Keratinocyte (primary cell): ENCODE data around the gene CADM2. TPM values are rescaled to one million over a fixed set of nuclear protein-coding genes. Genes with fewer than 3 reads are reported as not detected.

Source experiments
- DNase-seq: peaks from one replicate; pipeline ENCODE4 v3.0.0-alpha.2; 2011; ENCODE audit warnings: low read depth, missing footprints, low spot score
- FAIRE-seq: peaks from 2 replicates; lab custom pipeline; 2011; peaks lifted over from hg19 to GRCh38; lab: Jason Lieb, UNC
- H2AFZ ChIP-seq: 2 replicates; pipeline ENCODE4 v1.6.0; 2012; ENCODE audit warnings: low read length, control low read depth, inconsistent platforms; ENCODE audit not compliant: control insufficient read depth
- H3K27ac ChIP-seq: 2 replicates; pipeline ENCODE4 v1.5.1; 2011; ENCODE audit warnings: low read length; ENCODE audit not compliant: control insufficient read depth, insufficient read depth
- H3K27me3 ChIP-seq: 3 replicates; pipeline ENCODE4 v1.6.0; 2011; ENCODE audit warnings: low read length; ENCODE audit not compliant: control insufficient read depth, insufficient read depth; ENCODE audit errors: extremely low read depth
- H3K36me3 ChIP-seq, 2 experiments: 2 replicates in 1 of 2; 3 replicates in 1 of 2; pipeline ENCODE4 v1.5.1; 2011; ENCODE audit warnings: low read length in 2 of 2, mild to moderate bottlenecking in 1 of 2; ENCODE audit not compliant: control insufficient read depth in 2 of 2, insufficient read depth in 2 of 2; ENCODE audit errors: extremely low read depth in 1 of 2
- H3K4me1 ChIP-seq: 3 replicates; pipeline ENCODE4 v1.5.1; 2011; ENCODE audit warnings: low read length; ENCODE audit not compliant: control insufficient read depth, insufficient read depth; ENCODE audit errors: extremely low read depth
- H3K4me2 ChIP-seq: 3 replicates; pipeline ENCODE4 v1.6.0; 2011; ENCODE audit warnings: low read depth, low read length; ENCODE audit not compliant: control insufficient read depth, insufficient read depth; ENCODE audit errors: extremely low read depth
- H3K4me3 ChIP-seq, 3 experiments: fragments of 200-600 bp in 1 of 3; sonication (generic) in 1 of 3; 2 replicates in 2 of 3; 3 replicates in 1 of 3; pipeline ENCODE4 v1.5.1; 2011 to 2016; ENCODE audit warnings: low read length in 3 of 3, mild to moderate bottlenecking in 3 of 3, control low read depth in 2 of 3, inconsistent platforms in 1 of 3, low read depth in 1 of 3, mixed read lengths in 1 of 3, mixed run types in 1 of 3, moderate library complexity in 1 of 3; ENCODE audit not compliant: control insufficient read depth in 2 of 3, insufficient read depth in 2 of 3; ENCODE audit errors: extremely low read depth in 1 of 3
- H3K79me2 ChIP-seq: 2 replicates; pipeline ENCODE4 v1.6.0; 2012; ENCODE audit warnings: low read length; ENCODE audit not compliant: control insufficient read depth, insufficient read depth
- H3K9ac ChIP-seq: 3 replicates; pipeline ENCODE4 v1.6.0; 2011; ENCODE audit warnings: low read length; ENCODE audit not compliant: control insufficient read depth, insufficient read depth; ENCODE audit errors: extremely low read depth
- H3K9me1 ChIP-seq: 3 replicates; pipeline ENCODE4 v1.6.0; 2011; ENCODE audit warnings: low read length; ENCODE audit not compliant: control insufficient read depth, insufficient read depth; ENCODE audit errors: extremely low read depth
- H3K9me3 ChIP-seq: 2 replicates; pipeline ENCODE4 v1.5.1; 2012; ENCODE audit warnings: low read depth, low read length; ENCODE audit not compliant: control insufficient read depth
- H4K20me1 ChIP-seq: 3 replicates; pipeline ENCODE4 v1.6.0; 2011; ENCODE audit warnings: low read length; ENCODE audit not compliant: control insufficient read depth, insufficient read depth; ENCODE audit errors: extremely low read depth
- EZH2 ChIP-seq: IDR thresholded peaks from one replicate; pipeline ENCODE4 v1.6.1; 2012; ENCODE audit warnings: inconsistent platforms, mild to moderate bottlenecking, low read length, moderate library complexity
- dilution Hi-C: fragments of 300-500 bp; cut with MboI; formaldehyde crosslinking; loops from one replicate; pipeline ENCODE4 v1.7.0; 2020; ENCODE audit warnings: low sequenced_read_pairs; ENCODE audit not compliant: extremely low pct_ligation_motif_present
- polyA plus RNA-seq, 5 experiments: library from polyadenylated mRNA; depleted of rRNA in 3 of 5; stranded (reverse) in 3 of 5; stranded (forward) in 1 of 5; unstranded in 1 of 5; fragments of >200 nt; gene quantifications; 1 replicate in 1 of 5; 2 replicates in 3 of 5; 3 replicates in 1 of 5; pipeline versions ENCODE4 v1.2.1 to v1.2.3, GENCODE V29; 2011 to 2012; ENCODE audit warnings: missing spikeins in 2 of 5, low read depth in 1 of 5, low replicate concordance in 1 of 5
- TF ChIP-seq, protein P1 (sequence below), 3 experiments: IDR thresholded peaks in 1 of 3; conservative IDR thresholded peaks in 1 of 3; optimal IDR thresholded peaks in 1 of 3; 2 replicates in 2 of 3; 3 replicates in 1 of 3; pipeline versions ENCODE3 to v1.5.1; 2011; ENCODE audit warnings: low read length in 3 of 3, mild to moderate bottlenecking in 3 of 3, moderate library complexity in 2 of 3, control low read depth in 1 of 3, inconsistent platforms in 1 of 3; ENCODE audit not compliant: insufficient read depth in 2 of 3; ENCODE audit errors: extremely low read depth in 1 of 3

CADM2 gene
- polyA plus RNA-seq, 1 donor (not counting 4 experiments of a cell fraction or from before 2014, with no cell fraction given), result not detected

DNA sequence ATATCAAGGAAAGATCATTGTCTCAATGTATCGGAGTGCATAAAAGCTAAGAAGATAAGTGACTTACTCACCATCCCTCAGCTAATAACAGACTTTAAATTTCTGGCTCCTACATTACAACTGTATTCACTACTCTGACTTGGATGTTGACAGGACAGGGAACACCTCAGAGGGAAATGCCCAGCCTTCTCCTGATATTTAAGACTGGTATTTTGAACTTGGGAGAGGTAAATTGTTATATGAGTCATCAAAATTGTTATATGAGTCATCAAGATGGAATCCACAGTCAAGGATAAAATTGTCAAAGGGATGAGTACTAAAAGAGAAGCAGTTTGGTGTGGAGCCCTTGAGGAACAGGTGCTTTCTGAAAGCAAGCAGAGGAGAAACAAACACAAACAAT lies 1070.8 kb downstream of the CADM2 start:
- no peaks in the 10 kb centered on the region for H3K9me1 ChIP-seq
- dilution Hi-C loops, result no loop called here
- no peaks in the 10 kb centered on the region for H4K20me1 ChIP-seq
- DNase-seq (no peak), FAIRE-seq (no peak)
- no peaks in the 10 kb centered on the region for H3K27me3 ChIP-seq
- no peak for TF ChIP-seq EZH2
- TF ChIP-seq, protein P1, sequence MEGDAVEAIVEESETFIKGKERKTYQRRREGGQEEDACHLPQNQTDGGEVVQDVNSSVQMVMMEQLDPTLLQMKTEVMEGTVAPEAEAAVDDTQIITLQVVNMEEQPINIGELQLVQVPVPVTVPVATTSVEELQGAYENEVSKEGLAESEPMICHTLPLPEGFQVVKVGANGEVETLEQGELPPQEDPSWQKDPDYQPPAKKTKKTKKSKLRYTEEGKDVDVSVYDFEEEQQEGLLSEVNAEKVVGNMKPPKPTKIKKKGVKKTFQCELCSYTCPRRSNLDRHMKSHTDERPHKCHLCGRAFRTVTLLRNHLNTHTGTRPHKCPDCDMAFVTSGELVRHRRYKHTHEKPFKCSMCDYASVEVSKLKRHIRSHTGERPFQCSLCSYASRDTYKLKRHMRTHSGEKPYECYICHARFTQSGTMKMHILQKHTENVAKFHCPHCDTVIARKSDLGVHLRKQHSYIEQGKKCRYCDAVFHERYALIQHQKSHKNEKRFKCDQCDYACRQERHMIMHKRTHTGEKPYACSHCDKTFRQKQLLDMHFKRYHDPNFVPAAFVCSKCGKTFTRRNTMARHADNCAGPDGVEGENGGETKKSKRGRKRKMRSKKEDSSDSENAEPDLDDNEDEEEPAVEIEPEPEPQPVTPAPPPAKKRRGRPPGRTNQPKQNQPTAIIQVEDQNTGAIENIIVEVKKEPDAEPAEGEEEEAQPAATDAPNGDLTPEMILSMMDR (optimal IDR thresholded peaks at IDR 0.05 in 1 of 3, IDR thresholded peaks at IDR 0.05 in 1 of 3, conservative IDR thresholded peaks at IDR 0.05 in 1 of 3; ENCODE audit: extremely low read depth in 1 of 3, insufficient read depth in 2 of 3, low read length in 3 of 3), result no peak
- H3K9me3 ChIP-seq, result no peaks in the 10 kb centered on the region
- no peak overlapping the region for H2AFZ ChIP-seq
- H3K4me2 ChIP-seq, result no peak overlapping the region
- no peaks in the 10 kb centered on the region for H3K4me1 ChIP-seq
- no peaks in the 10 kb centered on the region for H3K79me2 ChIP-seq
- no peaks in the 10 kb centered on the region for H3K36me3 ChIP-seq
- no peak overlapping the region for H3K9ac ChIP-seq
- no peak overlapping the region for H3K4me3 ChIP-seq
- no peak overlapping the region for H3K27ac ChIP-seq

DNA sequence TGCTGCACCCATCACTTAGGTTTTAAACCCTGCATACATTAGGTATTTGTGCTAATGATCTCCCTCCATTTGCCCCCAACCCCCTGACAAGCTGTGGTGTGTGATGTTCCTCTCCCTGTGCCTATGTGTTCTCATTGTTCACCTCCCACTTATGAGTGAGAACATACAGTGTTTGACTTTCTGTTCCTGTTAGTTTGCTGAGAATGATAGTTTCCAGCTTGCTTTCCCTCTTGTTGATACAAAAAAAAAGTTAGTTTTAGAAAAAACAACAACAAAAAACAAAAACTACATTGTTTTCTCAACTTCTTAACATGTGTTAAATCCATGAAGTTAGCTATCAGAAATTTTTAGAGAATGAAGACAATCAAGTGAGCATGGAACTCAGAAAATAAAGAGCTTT lies 1079.1 kb downstream of the CADM2 start:
- Histone ChIP-seq H3K36me3 (no peaks in the 10 kb centered on the region), H3K9ac (no peak overlapping the region), H3K27ac (no peak overlapping the region), H3K4me1 (no peaks in the 10 kb centered on the region), H3K4me2 (no peak overlapping the region), H3K79me2 (no peaks in the 10 kb centered on the region), H4K20me1 (no peaks in the 10 kb centered on the region), H3K27me3 (no peaks in the 10 kb centered on the region), H3K9me1 (no peaks in the 10 kb centered on the region), H3K9me3 (no peaks in the 10 kb centered on the region), H3K4me3 (no peak overlapping the region), H2AFZ (no peak overlapping the region)
- dilution Hi-C loops, result no loop called here
- TF ChIP-seq EZH2, result no peak
- TF ChIP-seq, protein P1 (optimal IDR thresholded peaks at IDR 0.05 in 1 of 3, IDR thresholded peaks at IDR 0.05 in 1 of 3, conservative IDR thresholded peaks at IDR 0.05 in 1 of 3; ENCODE audit: extremely low read depth in 1 of 3, insufficient read depth in 2 of 3, low read length in 3 of 3), result no peak
- DNase-seq, result no peak
- no peak for FAIRE-seq
